HepG2 (cell line): ENCODE data around the gene PCDH12. TPM values are rescaled to one million over a fixed set of nuclear protein-coding genes. Genes with fewer than 3 reads are reported as not detected.

ENCODE experiments used
- CEBPG ChIP-seq: IDR thresholded peaks from 2 replicates; pipeline ENCODE4 v1.6.1; 2016
- HMGXB4 ChIP-seq, 2 experiments: sonication (generic) in 1 of 2; formaldehyde crosslinking in 1 of 2; IDR thresholded peaks; 2 replicates each; pipeline versions ENCODE4 v1.4.0 to v1.6.1; 2018 to 2020; ENCODE audit warnings: missing genetic modification reagents in 2 of 2, borderline replicate concordance in 1 of 2, low read depth in 1 of 2, mild to moderate bottlenecking in 1 of 2, missing biosample characterization in 1 of 2
- ISL2 ChIP-seq: sonication (generic); formaldehyde crosslinking; IDR thresholded peaks from 2 replicates; pipeline ENCODE4 v1.5.0; 2020; ENCODE audit warnings: missing genetic modification reagents
- KDM3A ChIP-seq: IDR thresholded peaks from 2 replicates; pipeline ENCODE4 v1.6.1; 2018; ENCODE audit warnings: low read depth, missing compliant biosample characterization
- MEIS2 ChIP-seq: sonication (generic); formaldehyde crosslinking; IDR thresholded peaks from 2 replicates; pipeline ENCODE4 v1.9.0; 2021; ENCODE audit warnings: mild to moderate bottlenecking, missing genetic modification reagents
- NCOA1 ChIP-seq: sonication (generic); formaldehyde crosslinking; IDR thresholded peaks from 2 replicates; pipeline ENCODE4 v1.9.0; 2021; ENCODE audit warnings: missing genetic modification reagents
- NFYB ChIP-seq: sonication (generic); formaldehyde crosslinking; IDR thresholded peaks from 2 replicates; pipeline ENCODE4 v1.4.0; 2020; ENCODE audit warnings: missing genetic modification reagents
- TBP ChIP-seq: sonication (generic); formaldehyde crosslinking; IDR thresholded peaks from 2 replicates; pipeline ENCODE4 v1.5.0; 2020; ENCODE audit warnings: missing genetic modification reagents
- THAP9 ChIP-seq: sonication (generic); formaldehyde crosslinking; IDR thresholded peaks from 2 replicates; pipeline ENCODE4; 2020; ENCODE audit warnings: missing genetic modification reagents, mild to moderate bottlenecking, borderline replicate concordance
- ZBTB8A ChIP-seq: sonication (generic); formaldehyde crosslinking; IDR thresholded peaks from 2 replicates; pipeline ENCODE4 v1.4.0; 2020; ENCODE audit warnings: mild to moderate bottlenecking, low read depth, missing genetic modification reagents, borderline replicate concordance
- ZIK1 ChIP-seq: sonication (generic); formaldehyde crosslinking; IDR thresholded peaks from 2 replicates; pipeline ENCODE4 v1.5.0; 2020; ENCODE audit warnings: mild to moderate bottlenecking, low read depth, missing genetic modification reagents, borderline replicate concordance
- ZKSCAN5 ChIP-seq: sonication (generic); formaldehyde crosslinking; IDR thresholded peaks from 2 replicates; pipeline ENCODE4 v1.5.1; 2020; ENCODE audit warnings: mild to moderate bottlenecking, missing genetic modification reagents
- ZNF343 ChIP-seq: sonication (generic); formaldehyde crosslinking; IDR thresholded peaks from 2 replicates; pipeline ENCODE4 v1.4.0; 2020; ENCODE audit warnings: mild to moderate bottlenecking, missing genetic modification reagents
- ZNF484 ChIP-seq: sonication (generic); formaldehyde crosslinking; IDR thresholded peaks from 2 replicates; pipeline ENCODE4 v1.5.1; 2020; ENCODE audit warnings: mild to moderate bottlenecking, low read depth, missing genetic modification reagents, borderline replicate concordance
- ZNF678 ChIP-seq: sonication (generic); formaldehyde crosslinking; IDR thresholded peaks from 2 replicates; pipeline ENCODE4 v1.4.0; 2020; ENCODE audit warnings: mild to moderate bottlenecking, missing genetic modification reagents
- polyA plus RNA-seq, 8 experiments: library from polyadenylated mRNA; depleted of rRNA in 3 of 8; stranded (reverse) in 7 of 8; unstranded in 1 of 8; fragments of >200 nt; fragmentation: Illumina TruSeq in 4 of 8; extraction: Trizol in 4 of 8; gene quantifications; 2 replicates each; pipeline versions ENCODE4 v1.2.1 to v1.2.3, GENCODE V29; 2011 to 2016; ENCODE audit warnings: low read depth in 4 of 8, missing spikeins in 1 of 8, mixed read lengths in 1 of 8; ENCODE audit not compliant: insufficient read depth in 1 of 8
- total RNA-seq, 5 experiments: library from RNA; depleted of rRNA; stranded (reverse); fragments of >200 nt; fragmentation: Illumina TruSeq; extraction: Trizol; gene quantifications; 2 replicates each; pipeline ENCODE4 v1.2.3, GENCODE V29; 2016; ENCODE audit warnings: low read depth in 1 of 5
- TF ChIP-seq, protein P1 (sequence below): sonication (generic); formaldehyde crosslinking; IDR thresholded peaks from 2 replicates; pipeline ENCODE4 v1.4.0; 2020; ENCODE audit warnings: mild to moderate bottlenecking, missing genetic modification reagents

The PCDH12 gene
- total and polyA plus RNA-seq, 2 of the 13 experiments (the other 11 are each of a cell fraction or from before 2014, with no cell fraction given) = not detected

- TF ChIP-seq, protein P1, sequence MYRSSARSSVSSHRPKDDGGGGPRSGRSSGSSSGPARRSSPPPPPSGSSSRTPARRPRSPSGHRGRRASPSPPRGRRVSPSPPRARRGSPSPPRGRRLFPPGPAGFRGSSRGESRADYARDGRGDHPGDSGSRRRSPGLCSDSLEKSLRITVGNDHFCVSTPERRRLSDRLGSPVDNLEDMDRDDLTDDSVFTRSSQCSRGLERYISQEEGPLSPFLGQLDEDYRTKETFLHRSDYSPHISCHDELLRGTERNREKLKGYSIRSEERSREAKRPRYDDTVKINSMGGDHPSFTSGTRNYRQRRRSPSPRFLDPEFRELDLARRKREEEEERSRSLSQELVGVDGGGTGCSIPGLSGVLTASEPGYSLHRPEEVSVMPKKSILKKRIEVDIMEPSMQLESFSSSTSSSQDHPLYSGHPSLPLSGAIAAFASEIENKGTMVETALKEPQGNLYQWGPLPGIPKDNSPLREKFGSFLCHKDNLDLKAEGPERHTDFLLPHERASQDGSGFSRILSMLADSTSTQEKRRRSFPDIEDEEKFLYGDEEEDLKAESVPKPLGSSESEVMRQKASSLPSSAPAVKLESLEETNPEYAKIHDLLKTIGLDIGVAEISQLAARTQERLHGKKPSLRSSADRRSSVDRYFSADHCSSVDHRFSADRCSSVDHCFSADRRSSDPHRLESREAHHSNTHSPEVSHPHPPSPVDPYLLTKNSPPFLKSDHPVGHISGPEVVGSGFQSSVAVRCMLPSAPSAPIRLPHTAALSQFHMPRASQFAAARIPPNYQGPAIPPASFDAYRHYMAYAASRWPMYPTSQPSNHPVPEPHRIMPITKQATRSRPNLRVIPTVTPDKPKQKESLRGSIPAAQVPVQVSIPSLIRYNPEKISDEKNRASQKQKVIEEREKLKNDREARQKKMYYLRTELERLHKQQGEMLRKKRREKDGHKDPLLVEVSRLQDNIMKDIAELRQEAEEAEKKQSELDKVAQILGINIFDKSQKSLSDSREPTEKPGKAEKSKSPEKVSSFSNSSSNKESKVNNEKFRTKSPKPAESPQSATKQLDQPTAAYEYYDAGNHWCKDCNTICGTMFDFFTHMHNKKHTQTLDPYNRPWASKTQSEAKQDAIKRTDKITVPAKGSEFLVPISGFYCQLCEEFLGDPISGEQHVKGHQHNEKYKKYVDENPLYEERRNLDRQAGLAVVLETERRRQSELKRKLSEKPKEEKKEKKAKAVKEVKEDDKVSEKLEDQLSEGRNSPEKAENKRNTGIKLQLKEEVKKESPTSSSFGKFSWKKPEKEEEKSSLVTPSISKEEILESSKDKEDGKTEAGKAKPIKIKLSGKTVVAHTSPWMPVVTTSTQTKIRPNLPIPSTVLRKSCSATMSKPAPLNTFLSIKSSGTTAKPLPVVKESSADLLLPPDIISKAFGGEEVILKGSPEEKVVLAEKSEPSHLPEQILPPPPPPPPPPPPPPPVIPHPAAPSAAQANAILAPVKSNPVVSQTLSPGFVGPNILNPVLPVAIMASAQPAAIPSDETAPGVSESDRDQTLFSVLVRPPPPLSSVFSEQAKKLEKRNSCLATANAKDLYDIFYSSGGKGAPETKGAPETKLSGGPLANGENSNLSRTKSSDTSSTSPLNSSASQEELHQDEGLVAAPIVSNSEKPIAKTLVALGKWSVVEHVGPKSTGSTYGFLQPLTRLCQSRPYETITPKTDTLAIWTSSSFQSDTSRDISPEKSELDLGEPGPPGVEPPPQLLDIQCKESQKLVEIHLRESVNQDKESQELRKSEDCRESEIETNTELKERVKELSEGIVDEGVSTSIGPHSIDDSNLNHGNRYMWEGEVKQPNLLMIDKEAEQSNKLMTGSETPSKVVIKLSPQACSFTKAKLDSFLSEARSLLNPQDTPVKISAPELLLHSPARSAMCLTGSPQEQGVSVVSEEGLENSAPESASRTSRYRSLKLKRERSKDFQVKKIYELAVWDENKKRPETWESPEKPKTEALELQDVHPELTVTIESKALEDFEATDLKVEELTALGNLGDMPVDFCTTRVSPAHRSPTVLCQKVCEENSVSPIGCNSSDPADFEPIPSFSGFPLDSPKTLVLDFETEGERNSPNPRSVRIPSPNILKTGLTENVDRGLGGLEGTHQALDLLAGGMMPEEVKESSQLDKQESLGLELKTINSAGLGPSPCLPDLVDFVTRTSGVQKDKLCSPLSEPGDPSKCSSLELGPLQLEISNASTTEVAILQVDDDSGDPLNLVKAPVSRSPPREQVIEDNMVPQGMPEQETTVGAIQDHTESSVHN (CRISPR knock-in tag) = peak; percentile 84; the same call in 1 of the 2 replicates
- no peak for TF ChIP-seq ZKSCAN5 (CRISPR knock-in tag)
- TF ChIP-seq ZNF678 = peak; percentile 94
- peak; percentile 87 to 92 for TF ChIP-seq HMGXB4 (CRISPR knock-in tag; IDR thresholded peaks at IDR 0.05; ENCODE audit: borderline replicate concordance in 1 of 2, low read depth in 1 of 2)
- TF ChIP-seq CEBPG = no peak
- TF ChIP-seq NCOA1 (CRISPR knock-in tag) = no peak
- peak; percentile 68; the same call in 1 of the 2 replicates for TF ChIP-seq ZIK1 (CRISPR knock-in tag)
- no peak for TF ChIP-seq ZBTB8A (CRISPR knock-in tag)
- peak; percentile 68; the same call in 1 of the 2 replicates for TF ChIP-seq KDM3A (CRISPR knock-in tag)
- TF ChIP-seq ISL2 (CRISPR knock-in tag) = no peak; the same call in 1 of the 2 replicates
- TF ChIP-seq TBP (CRISPR knock-in tag) = no peak
- TF ChIP-seq ZNF484 (CRISPR knock-in tag) = peak; percentile 63; the same call in 1 of the 2 replicates
- TF ChIP-seq MEIS2 = no peak
- peak; percentile 92 for TF ChIP-seq ZNF343 (CRISPR knock-in tag)
- peak; percentile 92; the same call in 1 of the 2 replicates for TF ChIP-seq THAP9 (CRISPR knock-in tag)
- peak; percentile 87 for TF ChIP-seq NFYB (CRISPR knock-in tag)
Observed at GRCh38 chr5:141923448-141924313, 34.3 kb downstream of the PCDH12 start, which contains the start of gene DELE1 (continued).
